ENCODE results near the gene INHA. TPM values are rescaled to one million over a fixed set of nuclear protein-coding genes. Genes with fewer than 3 reads are reported as not detected.

INHA gene, protein sequence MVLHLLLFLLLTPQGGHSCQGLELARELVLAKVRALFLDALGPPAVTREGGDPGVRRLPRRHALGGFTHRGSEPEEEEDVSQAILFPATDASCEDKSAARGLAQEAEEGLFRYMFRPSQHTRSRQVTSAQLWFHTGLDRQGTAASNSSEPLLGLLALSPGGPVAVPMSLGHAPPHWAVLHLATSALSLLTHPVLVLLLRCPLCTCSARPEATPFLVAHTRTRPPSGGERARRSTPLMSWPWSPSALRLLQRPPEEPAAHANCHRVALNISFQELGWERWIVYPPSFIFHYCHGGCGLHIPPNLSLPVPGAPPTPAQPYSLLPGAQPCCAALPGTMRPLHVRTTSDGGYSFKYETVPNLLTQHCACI
- total RNA-seq: under 1 TPM in 1 of 2 donors, not detected in 1; 0.37 TPM
- long read RNA-seq, donor 1: 0 reads
- long read RNA-seq, donor 2: 0 reads

DNA sequence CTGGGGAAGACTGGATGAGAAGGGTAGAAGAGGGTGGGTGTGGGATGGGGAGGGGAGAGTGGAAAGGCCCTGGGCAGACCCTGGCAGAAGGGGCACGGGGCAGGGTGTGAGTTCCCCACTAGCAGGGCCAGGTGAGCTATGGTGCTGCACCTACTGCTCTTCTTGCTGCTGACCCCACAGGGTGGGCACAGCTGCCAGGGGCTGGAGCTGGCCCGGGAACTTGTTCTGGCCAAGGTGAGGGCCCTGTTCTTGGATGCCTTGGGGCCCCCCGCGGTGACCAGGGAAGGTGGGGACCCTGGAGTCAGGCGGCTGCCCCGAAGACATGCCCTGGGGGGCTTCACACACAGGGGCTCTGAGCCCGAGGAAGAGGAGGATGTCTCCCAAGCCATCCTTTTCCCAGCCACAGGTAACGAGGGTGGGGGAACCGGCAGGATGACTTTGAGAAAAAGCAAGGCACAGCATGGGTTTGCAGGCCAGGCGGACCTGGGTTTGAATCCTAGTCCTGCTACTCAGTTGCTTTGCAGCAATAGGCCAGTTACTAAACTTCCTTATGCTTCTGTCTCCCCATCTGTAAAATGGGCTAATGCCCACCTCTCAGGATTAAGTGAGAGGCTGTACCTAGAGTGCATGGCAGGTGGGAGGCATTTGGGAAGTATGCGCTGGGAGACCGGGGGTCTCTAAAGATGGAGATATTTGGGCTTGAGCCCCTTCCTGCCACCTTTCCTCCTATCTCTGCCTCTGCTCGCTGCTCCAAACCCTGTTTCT lies at the start of gene INHA:
Gene INHA (plus strand): TSS at position 74 of the 765 bp plus-strand sequence. CDS start 65 bp downstream, at position 139.
- DNase-seq (ENCODE audit: low spot score): no peak
- intact Hi-C loops (cut with DNase I): no loop called here

GRCh38 chr2:219523031-219523671 lies 49.0 kb upstream of the INHA start:
- intact Hi-C loops (cut with DNase I): no loop called here
- DNase-seq (ENCODE audit: low spot score): no peak

- DNase-seq (ENCODE audit: low spot score): no peak
- intact Hi-C loops (cut with DNase I): loop anchor here in 1 of 2 donors (5.0 kb wide), 1 partner anchor 123 kb away; no protein-coding TSS in a partner anchor
Observed at GRCh38 chr2:219524817-219525216, 47.3 kb upstream of the INHA start.

GRCh38 chr2:219525533-219526232 lies 46.4 kb upstream of the INHA start:
- no peak for DNase-seq (ENCODE audit: low spot score)
- intact Hi-C loops (cut with DNase I): loop anchor here in 1 of 2 donors (5.0 kb wide), 1 partner anchor 123 kb away; no protein-coding TSS in a partner anchor

GRCh38 chr2:219526320-219527075 lies 45.6 kb upstream of the INHA start:
- intact Hi-C loops (cut with DNase I): loop anchor here in 1 of 2 donors (5.0 kb wide), 1 partner anchor 124 kb away; no protein-coding TSS in a partner anchor
- no peak for DNase-seq (ENCODE audit: low spot score)

- intact Hi-C loops (cut with DNase I): loop anchor here in 1 of 2 donors (5.0 kb wide), 1 partner anchor 125 kb away; no protein-coding TSS in a partner anchor
- no peak for DNase-seq (ENCODE audit: low spot score)
Observed at GRCh38 chr2:219527076-219527394, 45.1 kb upstream of the INHA start.

DNA sequence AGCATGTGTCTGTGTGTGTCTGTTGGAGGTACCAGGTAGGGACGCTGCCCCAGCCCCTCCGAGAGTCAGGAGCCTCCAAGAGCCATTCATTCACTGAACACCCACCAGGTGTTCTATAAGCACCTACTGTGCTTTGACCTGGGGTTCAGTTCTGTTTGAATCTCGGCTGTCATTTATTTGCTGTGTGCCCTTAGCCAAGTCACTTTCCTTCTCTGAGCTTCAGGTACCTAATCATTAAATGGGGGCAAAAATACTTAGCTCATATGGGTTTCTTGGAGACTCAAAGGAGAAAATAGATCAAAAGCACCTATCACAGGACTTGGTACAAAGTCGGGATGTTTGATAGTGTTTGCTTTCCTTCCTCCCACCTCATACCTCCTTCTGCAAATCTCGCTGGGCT lies 44.6 kb upstream of the INHA start:
- intact Hi-C loops (cut with DNase I): loop anchor here in 1 of 2 donors (5.0 kb wide), 1 partner anchor 125 kb away; no protein-coding TSS in a partner anchor
- no peak for DNase-seq (ENCODE audit: low spot score)

- peak; percentile 95 for DNase-seq (ENCODE audit: low spot score)
- intact Hi-C loops (cut with DNase I): loop anchor here in 1 of 2 donors (2.0 kb wide), 1 partner anchor 128 kb away; no protein-coding TSS in a partner anchor
Observed at GRCh38 chr2:219530048-219530963, 41.8 kb upstream of the INHA start.

DNA sequence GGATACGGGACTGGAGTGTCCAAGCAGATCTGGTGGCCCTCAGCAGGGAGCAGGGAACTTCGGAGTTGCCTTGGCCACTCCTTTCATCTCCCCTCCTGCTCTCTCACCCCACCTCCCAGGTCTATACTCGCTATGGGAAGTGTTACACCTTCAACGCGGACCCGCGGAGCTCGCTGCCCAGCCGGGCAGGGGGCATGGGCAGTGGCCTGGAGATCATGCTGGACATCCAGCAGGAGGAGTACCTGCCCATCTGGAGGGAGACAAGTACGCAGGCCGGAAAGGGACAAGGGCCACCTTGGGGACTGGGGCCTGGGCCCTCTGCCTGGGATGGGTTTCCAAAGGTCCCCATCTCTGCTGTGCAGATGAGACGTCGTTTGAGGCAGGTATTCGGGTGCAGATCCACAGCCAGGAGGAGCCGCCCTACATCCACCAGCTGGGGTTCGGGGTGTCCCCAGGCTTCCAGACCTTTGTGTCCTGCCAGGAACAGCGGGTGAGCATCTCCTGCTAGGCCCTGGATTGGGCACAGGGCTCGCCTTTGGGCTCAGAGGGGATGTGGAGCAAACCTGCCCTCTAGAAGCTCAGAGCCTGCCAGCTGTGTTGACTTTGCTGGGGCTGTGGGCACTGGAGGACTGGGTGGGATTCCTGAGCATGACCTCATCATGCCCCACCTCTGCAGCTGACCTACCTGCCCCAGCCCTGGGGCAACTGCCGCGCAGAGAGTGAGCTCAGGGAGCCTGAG lies 40.3 kb upstream of the INHA start:
- intact Hi-C loops (cut with DNase I): loop anchor here in 1 of 2 donors (2.0 kb wide), 1 partner anchor 129 kb away; no protein-coding TSS in a partner anchor
- DNase-seq (ENCODE audit: low spot score): no peak

GRCh38 chr2:219532378-219532649 lies 39.8 kb upstream of the INHA start:
- intact Hi-C loops (cut with DNase I): no loop called here
- no peak for DNase-seq (ENCODE audit: low spot score)

- intact Hi-C loops (cut with DNase I): no loop called here
- DNase-seq (ENCODE audit: low spot score): no peak
Observed at GRCh38 chr2:219533930-219534661, 38.0 kb upstream of the INHA start.

GRCh38 chr2:219536425-219536824 lies 35.7 kb upstream of the INHA start:
- intact Hi-C loops (cut with DNase I): no loop called here
- DNase-seq (ENCODE audit: low spot score): no peak

GRCh38 chr2:219536967-219537366 lies 35.1 kb upstream of the INHA start:
- intact Hi-C loops (cut with DNase I): no loop called here

DNA sequence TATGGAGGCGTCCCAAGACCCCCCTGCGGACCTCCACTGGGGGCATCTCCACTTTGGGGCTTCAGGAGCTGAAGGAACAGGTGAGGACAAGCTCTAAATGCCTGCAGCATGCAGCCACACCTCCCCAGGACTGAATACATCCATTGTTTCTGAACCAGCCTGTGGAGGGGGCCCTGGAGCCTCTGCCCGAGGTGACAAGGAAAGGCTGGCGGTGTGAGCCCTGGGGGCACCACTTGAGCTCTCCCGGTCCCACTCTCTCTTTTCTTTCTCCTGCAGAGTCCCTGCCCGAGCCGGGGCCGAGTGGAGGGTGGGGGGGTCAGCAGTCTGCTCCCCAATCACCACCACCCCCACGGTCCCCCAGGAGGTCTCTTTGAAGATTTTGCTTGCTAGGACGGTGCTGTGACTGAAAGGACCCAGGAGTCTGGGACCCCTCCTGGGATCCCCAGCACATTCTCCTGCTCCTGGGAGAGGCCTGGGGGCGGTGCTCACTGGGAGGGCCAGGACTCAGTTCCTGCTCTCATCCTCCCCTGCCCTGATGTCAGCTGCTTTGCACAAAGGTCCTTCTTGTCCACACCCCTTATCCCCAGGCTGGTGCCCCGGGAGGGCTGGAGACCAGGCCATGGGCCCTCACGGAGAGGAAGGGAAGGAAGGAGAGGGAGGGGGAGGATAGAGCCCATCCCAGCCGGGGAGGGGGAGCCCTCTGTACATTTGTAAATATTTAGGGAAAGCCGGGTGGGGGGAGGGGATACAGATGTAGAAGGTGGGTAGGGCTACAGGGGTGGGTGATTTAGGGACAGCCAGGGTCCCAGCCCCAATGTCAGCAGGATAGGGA lies 34.2 kb upstream of the INHA start:
- DNase-seq (ENCODE audit: low spot score): no peak
- intact Hi-C loops (cut with DNase I): no loop called here

More at GRCh38 chr2:219536967-219537366, 35.1 kb upstream of the INHA start:
- DNase-seq (ENCODE audit: low spot score): no peak

DNA sequence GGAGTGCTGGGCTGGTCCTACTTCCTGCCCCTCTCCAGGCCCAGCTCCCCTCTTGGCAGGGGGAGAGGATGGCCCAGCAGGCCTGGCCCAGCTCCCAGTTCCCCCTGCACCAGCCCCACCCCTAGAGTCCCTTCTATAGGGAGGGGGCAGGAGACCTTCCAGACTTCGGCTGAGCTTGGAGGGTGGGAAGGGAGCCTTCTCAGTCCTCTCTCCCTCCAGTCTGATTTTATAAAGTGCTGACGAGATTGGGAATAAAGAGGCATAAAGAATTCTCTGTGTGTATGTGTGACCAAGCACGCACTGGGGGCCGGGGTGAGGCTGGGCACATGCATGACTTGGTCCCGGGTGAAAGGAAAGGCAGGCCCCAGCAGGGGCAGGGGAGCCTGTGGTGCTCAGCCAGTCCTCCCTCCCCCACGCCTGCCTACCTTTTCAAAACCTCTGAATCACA lies 33.6 kb upstream of the INHA start:
- intact Hi-C loops (cut with DNase I): no loop called here
- DNase-seq (ENCODE audit: low spot score): no peak

Data from posterior vena cava (tissue), 2 donors.